ENCODE data around the gene ZFP90.
"Not testable (repeated sequence)": the region's sequence is repeated elsewhere in the genome, so short reads cannot be mapped to it uniquely, and the experiment has no call there.

ZFP90 gene

GRCh38 chr16:68529608-68529930 lies 9.5 kb upstream of the ZFP90 start:
- peak overlapping the region; percentile 57; the same call in 1 of the 2 replicates for H3K27ac ChIP-seq
- TF ChIP-seq CTCF (conservative IDR thresholded peaks at IDR 0.05), result no peak

- peak overlapping the region; percentile 57; the same call in 1 of the 2 replicates for H3K27ac ChIP-seq
- TF ChIP-seq CTCF (conservative IDR thresholded peaks at IDR 0.05), result no peak
Measured at GRCh38 chr16:68529931-68530701, 9.0 kb upstream of the ZFP90 start.

- H3K27ac ChIP-seq, result no peak overlapping the region
- no peak for TF ChIP-seq CTCF (conservative IDR thresholded peaks at IDR 0.05)
Measured at GRCh38 chr16:68533937-68534336, 5.2 kb upstream of the ZFP90 start.

GRCh38 chr16:68535331-68535730 lies 3.8 kb upstream of the ZFP90 start:
- TF ChIP-seq CTCF (conservative IDR thresholded peaks at IDR 0.05), result no peak
- no peak overlapping the region for H3K27ac ChIP-seq

- peak overlapping the region; percentile 63; the same call in 1 of the 2 replicates for H3K27ac ChIP-seq
- TF ChIP-seq CTCF (conservative IDR thresholded peaks at IDR 0.05), result no peak
Measured at GRCh38 chr16:68539711-68540239, 684 bp downstream of the ZFP90 start.

- no peak for TF ChIP-seq CTCF (conservative IDR thresholded peaks at IDR 0.05)
- H3K27ac ChIP-seq, result no peak overlapping the region
Measured at GRCh38 chr16:68548947-68549346, 9.9 kb downstream of the ZFP90 start.

- TF ChIP-seq CTCF (conservative IDR thresholded peaks at IDR 0.05), result no peak
- H3K27ac ChIP-seq, result no peak overlapping the region
Measured at GRCh38 chr16:68553186-68553585, 14.1 kb downstream of the ZFP90 start.

- not testable (repeated sequence) for H3K27ac ChIP-seq
Measured at GRCh38 chr16:68560341-68560740, 21.2 kb downstream of the ZFP90 start.
